Measurements from ENCODE around the gene LTA4H.

LTA4H gene

GRCh38 chr12:95995238-95996031, 40.0 kb downstream of the LTA4H start:
- no peak overlapping the region for H3K4me3 Mint-ChIP-seq
- H3K27ac Mint-ChIP-seq = no peak overlapping the region
- H3K27me3 Mint-ChIP-seq = no peaks in the 10 kb centered on the region
- peaks cover 2% of the 10 kb centered on the region for H3K4me1 Mint-ChIP-seq (ENCODE audit: low read depth)
- peaks cover 8% of the 10 kb centered on the region for H3K36me3 Mint-ChIP-seq
- no peaks in the 10 kb centered on the region for H3K9me3 Mint-ChIP-seq (ENCODE audit: low read depth)

GRCh38 chr12:95994476-95994875, 40.9 kb downstream of the LTA4H start:
- H3K9me3 Mint-ChIP-seq (ENCODE audit: low read depth) = no peaks in the 10 kb centered on the region
- H3K36me3 Mint-ChIP-seq = peaks cover 5% of the 10 kb centered on the region
- H3K27me3 Mint-ChIP-seq = no peaks in the 10 kb centered on the region
- H3K27ac Mint-ChIP-seq = no peak overlapping the region
- H3K4me1 Mint-ChIP-seq (ENCODE audit: low read depth) = peaks cover 2% of the 10 kb centered on the region
- no peak overlapping the region for H3K4me3 Mint-ChIP-seq

DNA sequence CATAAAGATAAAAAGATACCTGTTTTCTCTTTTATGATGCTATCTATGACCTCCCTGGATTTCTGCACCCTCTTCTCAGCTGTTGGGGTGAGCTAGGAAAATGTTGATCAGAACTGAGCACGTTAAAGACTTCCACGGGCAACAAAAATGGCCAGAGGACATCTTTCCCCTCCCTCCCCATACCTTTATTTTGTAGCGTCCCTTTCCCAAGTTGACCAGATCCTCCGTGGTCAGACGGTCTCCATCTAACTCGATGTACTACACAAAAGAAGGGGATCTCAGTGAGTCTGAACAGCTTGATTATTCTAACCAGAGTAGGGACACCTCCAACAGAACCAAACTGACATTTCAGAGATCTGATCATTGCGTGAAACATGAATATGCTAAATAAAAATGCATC, 41.5 kb downstream of the LTA4H start:
- H3K4me3 Mint-ChIP-seq = no peak overlapping the region
- peaks cover 5% of the 10 kb centered on the region for H3K36me3 Mint-ChIP-seq
- peaks cover 2% of the 10 kb centered on the region for H3K4me1 Mint-ChIP-seq (ENCODE audit: low read depth)
- no peaks in the 10 kb centered on the region for H3K9me3 Mint-ChIP-seq (ENCODE audit: low read depth)
- H3K27me3 Mint-ChIP-seq = no peaks in the 10 kb centered on the region
- H3K27ac Mint-ChIP-seq = no peak overlapping the region

- H3K9me3 Mint-ChIP-seq (ENCODE audit: low read depth) = no peaks in the 10 kb centered on the region
- no peaks in the 10 kb centered on the region for H3K4me1 Mint-ChIP-seq (ENCODE audit: low read depth)
- peaks cover 5% of the 10 kb centered on the region for H3K36me3 Mint-ChIP-seq
- no peak overlapping the region for H3K4me3 Mint-ChIP-seq
- H3K27ac Mint-ChIP-seq = no peak overlapping the region
- H3K27me3 Mint-ChIP-seq = no peaks in the 10 kb centered on the region
Measured at GRCh38 chr12:95990136-95990535, 45.3 kb downstream of the LTA4H start.

- Mint-ChIP-seq H3K36me3 (peaks cover 5% of the 10 kb centered on the region), H3K27me3 (no peaks in the 10 kb centered on the region), H3K9me3 (ENCODE audit: low read depth) (no peaks in the 10 kb centered on the region), H3K27ac (no peak overlapping the region), H3K4me1 (ENCODE audit: low read depth) (no peaks in the 10 kb centered on the region), H3K4me3 (no peak overlapping the region)
Measured at GRCh38 chr12:95989504-95990123, 45.8 kb downstream of the LTA4H start.

DNA sequence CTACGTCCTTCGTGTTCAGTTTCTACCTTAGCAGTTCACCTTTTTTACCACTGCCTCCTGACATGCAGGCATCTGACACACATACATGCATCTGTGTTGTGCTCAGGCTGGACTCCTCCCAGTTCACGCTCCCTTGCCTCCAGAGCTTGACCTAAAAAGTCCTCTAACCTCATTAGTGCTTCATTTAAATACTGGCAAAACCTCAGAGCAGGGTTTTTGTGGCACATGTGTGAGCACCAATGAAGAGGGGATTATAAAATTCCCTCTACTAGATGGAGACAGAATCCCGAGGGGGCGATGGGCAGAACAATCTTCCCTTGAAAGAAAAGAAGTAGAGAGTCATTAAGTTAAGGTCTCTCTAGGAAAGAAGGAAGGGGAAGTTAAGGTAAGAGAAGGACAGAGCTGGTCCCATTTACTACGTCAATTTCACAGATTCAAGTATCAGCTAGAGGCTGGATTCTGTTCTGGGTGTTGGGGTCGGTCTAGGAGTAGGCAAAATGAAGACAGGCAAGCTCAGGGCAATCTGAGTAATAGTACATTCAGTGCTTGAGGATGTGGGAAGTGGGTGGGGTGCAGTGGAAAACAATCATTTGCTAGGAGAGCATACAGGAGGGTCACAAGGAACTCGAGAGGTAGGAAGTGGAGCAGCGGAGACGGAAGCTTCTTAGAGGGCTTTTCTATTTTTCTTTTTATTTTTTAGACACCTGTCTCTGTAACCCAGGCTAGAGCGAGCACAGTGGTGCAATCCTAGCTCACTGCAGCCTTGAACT, 46.7 kb downstream of the LTA4H start:
- H3K27ac Mint-ChIP-seq = no peak overlapping the region
- no peaks in the 10 kb centered on the region for H3K27me3 Mint-ChIP-seq
- H3K36me3 Mint-ChIP-seq = peaks cover 5% of the 10 kb centered on the region
- no peaks in the 10 kb centered on the region for H3K4me1 Mint-ChIP-seq (ENCODE audit: low read depth)
- no peak overlapping the region for H3K4me3 Mint-ChIP-seq
- no peaks in the 10 kb centered on the region for H3K9me3 Mint-ChIP-seq (ENCODE audit: low read depth)

GRCh38 chr12:95986635-95987570, 48.5 kb downstream of the LTA4H start:
- Mint-ChIP-seq H3K4me3 (no peak overlapping the region), H3K9me3 (ENCODE audit: low read depth) (no peaks in the 10 kb centered on the region), H3K4me1 (ENCODE audit: low read depth) (no peaks in the 10 kb centered on the region), H3K27me3 (no peaks in the 10 kb centered on the region), H3K27ac (no peak overlapping the region), H3K36me3 (peaks cover 1% of the 10 kb centered on the region)

DNA sequence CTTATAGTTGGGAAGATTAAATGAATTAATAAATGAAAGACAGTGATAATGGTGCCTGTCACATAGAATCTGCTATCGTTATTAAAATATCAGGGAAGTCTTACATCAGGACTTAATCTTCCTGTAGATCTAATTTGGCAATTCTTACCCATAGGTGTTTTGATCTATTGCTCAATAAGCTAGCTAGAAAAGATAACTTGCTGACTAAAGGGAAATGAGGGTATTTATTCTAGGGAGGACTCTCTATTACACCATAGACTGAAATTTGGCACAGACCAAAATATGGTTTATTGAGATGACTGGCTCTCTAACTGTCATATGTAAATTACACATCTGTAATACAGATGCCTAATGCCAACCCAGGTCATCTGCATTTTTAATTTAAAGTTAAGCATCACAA, 50.7 kb downstream of the LTA4H start:
- Mint-ChIP-seq H3K36me3 (peaks cover 2% of the 10 kb centered on the region), H3K4me3 (no peak overlapping the region), H3K27ac (no peak overlapping the region), H3K27me3 (no peaks in the 10 kb centered on the region), H3K9me3 (ENCODE audit: low read depth) (no peaks in the 10 kb centered on the region), H3K4me1 (ENCODE audit: low read depth) (no peaks in the 10 kb centered on the region)

GRCh38 chr12:95982602-95983001, 52.8 kb downstream of the LTA4H start:
- Mint-ChIP-seq H3K36me3 (peaks cover 2% of the 10 kb centered on the region), H3K4me1 (ENCODE audit: low read depth) (no peaks in the 10 kb centered on the region), H3K27me3 (no peaks in the 10 kb centered on the region), H3K4me3 (no peak overlapping the region), H3K9me3 (ENCODE audit: low read depth) (no peaks in the 10 kb centered on the region), H3K27ac (no peak overlapping the region)

DNA sequence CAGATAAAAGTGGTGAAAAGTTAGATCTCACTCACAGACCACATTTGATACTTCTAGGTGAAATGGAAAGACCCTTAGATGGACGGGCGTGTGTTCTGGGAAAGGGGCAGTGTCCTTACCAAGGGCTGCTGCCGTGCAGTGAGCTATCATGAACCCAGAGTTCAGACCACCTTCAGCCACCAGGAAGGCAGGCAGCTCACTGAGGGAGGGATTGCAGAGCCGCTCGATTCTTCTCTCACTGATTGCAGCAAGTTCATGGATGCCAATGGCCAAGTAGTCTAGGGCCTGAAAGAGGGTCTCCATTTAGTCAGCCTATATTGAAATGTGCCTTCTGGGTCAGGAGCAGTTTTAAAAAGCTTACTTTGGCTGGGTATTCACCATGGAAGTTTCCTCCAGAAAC, 55.0 kb downstream of the LTA4H start:
- no peaks in the 10 kb centered on the region for H3K4me1 Mint-ChIP-seq (ENCODE audit: low read depth)
- peaks cover 2% of the 10 kb centered on the region for H3K36me3 Mint-ChIP-seq
- no peaks in the 10 kb centered on the region for H3K9me3 Mint-ChIP-seq (ENCODE audit: low read depth)
- no peak overlapping the region for H3K4me3 Mint-ChIP-seq
- H3K27ac Mint-ChIP-seq = no peak overlapping the region
- no peaks in the 10 kb centered on the region for H3K27me3 Mint-ChIP-seq

DNA sequence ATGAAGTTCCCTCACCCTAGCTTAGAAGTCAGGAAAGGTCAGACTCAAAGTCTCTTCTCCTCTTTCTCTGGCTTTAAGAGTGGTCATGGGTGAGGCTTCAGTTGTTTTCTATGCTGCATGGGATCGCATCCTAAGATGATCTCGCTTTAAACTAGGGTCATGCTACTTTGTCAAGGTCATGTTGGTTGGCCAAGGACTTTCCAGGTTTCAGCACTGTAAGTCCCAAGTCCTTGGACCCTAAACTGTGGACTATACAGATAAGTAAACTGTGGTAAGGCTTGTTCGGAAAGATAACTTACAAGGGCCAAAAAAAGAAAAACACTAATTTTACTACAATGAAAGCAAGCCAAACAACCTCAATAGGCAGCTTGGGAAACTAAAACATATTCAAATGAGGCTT, 56.6 kb downstream of the LTA4H start:
- Mint-ChIP-seq H3K4me1 (ENCODE audit: low read depth) (no peaks in the 10 kb centered on the region), H3K36me3 (peaks cover 2% of the 10 kb centered on the region)

DNA sequence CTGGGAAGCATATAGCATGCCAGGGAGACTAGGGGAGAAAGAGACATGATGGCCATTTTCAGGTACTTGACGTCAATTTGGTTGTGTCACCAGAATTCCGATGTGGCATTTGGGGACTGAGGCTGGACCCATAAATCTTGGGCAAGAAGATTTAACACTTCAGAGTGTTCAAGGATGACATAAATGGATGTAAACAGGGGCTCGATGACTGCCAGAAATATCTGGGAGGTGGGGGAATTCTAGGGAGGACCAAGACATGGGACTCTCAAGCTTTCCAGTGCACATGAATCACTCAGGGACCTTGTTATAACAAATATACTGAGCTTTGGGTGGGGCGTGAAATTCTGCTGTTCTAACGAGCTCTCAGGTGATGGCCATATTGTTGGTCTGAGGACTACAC, 57.0 kb downstream of the LTA4H start:
- H3K27me3 Mint-ChIP-seq = no peaks in the 10 kb centered on the region
- H3K9me3 Mint-ChIP-seq (ENCODE audit: low read depth) = no peaks in the 10 kb centered on the region
- H3K4me3 Mint-ChIP-seq = no peak overlapping the region
- H3K27ac Mint-ChIP-seq = no peak overlapping the region
- peaks cover 2% of the 10 kb centered on the region for H3K36me3 Mint-ChIP-seq
- no peaks in the 10 kb centered on the region for H3K4me1 Mint-ChIP-seq (ENCODE audit: low read depth)

More for the DNA sequence above, 56.6 kb downstream of the LTA4H start:
- no peaks in the 10 kb centered on the region for H3K9me3 Mint-ChIP-seq (ENCODE audit: low read depth)
- H3K27me3 Mint-ChIP-seq = no peaks in the 10 kb centered on the region
- H3K4me3 Mint-ChIP-seq = no peak overlapping the region
- H3K27ac Mint-ChIP-seq = no peak overlapping the region

- Mint-ChIP-seq H3K27me3 (no peaks in the 10 kb centered on the region), H3K27ac (no peak overlapping the region), H3K9me3 (ENCODE audit: low read depth) (no peaks in the 10 kb centered on the region), H3K4me1 (ENCODE audit: low read depth) (no peaks in the 10 kb centered on the region), H3K4me3 (no peak overlapping the region), H3K36me3 (peaks cover 2% of the 10 kb centered on the region)
Measured at GRCh38 chr12:95977764-95978305, 57.6 kb downstream of the LTA4H start.

DNA sequence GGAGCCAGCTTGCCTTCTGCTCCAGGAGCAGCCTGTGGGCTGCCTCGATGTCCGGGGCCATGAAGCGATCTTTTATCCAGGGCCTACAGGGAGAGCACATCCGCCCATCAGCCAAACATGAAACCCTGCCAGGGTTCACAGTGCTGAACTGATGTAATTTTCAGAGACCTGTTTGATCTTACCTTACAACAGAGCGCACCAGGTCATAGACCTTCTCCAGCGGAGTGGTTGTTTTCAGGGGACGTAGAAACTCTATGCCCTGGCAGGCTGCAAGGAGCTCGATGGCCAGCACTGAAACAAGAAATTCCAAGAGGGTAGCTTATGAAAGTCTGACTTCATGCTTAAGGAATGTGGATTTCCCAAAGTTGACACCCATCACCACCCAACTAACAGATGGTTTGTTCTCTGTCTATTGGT, 59.0 kb downstream of the LTA4H start:
- Mint-ChIP-seq H3K4me3 (no peak overlapping the region), H3K4me1 (ENCODE audit: low read depth) (no peaks in the 10 kb centered on the region), H3K27me3 (no peaks in the 10 kb centered on the region), H3K27ac (no peak overlapping the region), H3K9me3 (ENCODE audit: low read depth) (no peaks in the 10 kb centered on the region), H3K36me3 (no peaks in the 10 kb centered on the region)

Measured in activated naive CD8-positive, alpha-beta T cell (primary cell).